ENCODE data around the gene ERC1. TPM values are rescaled to one million over a fixed set of nuclear protein-coding genes. Genes with fewer than 3 reads are reported as not detected.

ERC1 gene
- total and polyA plus RNA-seq, 2 donors (not counting 3 experiments of a cell fraction or from before 2014, with no cell fraction given) = 11.7 to 66.1 TPM

DNA sequence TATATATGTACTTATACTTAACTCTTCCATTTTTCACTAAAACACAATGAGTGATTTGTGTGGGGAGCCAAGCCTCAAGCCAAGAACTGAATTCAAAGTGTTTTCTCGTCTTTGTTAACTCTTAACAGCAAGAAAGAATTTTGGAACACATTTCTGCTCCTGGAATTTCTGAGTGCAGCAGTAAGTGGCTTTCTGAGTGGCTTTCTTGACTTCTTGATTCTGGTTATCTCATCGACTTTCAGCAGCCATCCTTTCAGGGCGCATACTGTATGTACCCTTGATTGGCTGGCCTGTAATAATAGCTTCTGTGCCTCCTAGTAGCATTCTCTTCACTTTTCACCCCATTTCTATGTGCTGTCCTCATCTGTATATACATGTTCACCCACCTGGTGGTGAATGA, 446.0 kb downstream of the ERC1 start:
- H3K4me1 ChIP-seq (ENCODE audit: control insufficient read depth, extremely low read depth, insufficient read depth, low read length) = no peaks in the 10 kb centered on the region
- intact Hi-C loops (cut with micrococcal nuclease) = no loop called here
- CTCF ChIA-PET = interaction anchor here (1.5 kb wide), 1 partner anchor 319 kb away, joined by 6 read pairs; no protein-coding TSS in a partner anchor
- dilution Hi-C loops (cut with MboI; ENCODE audit: extremely low pct_ligation_motif_present, low sequenced_read_pairs) = no loop called here
- H3K9ac ChIP-seq (replicated peaks; ENCODE audit: extremely low read depth, insufficient read depth, low read length) = no peak overlapping the region
- POLR2A ChIA-PET = no interaction called here
- H2AFZ ChIP-seq (ENCODE audit: low read depth, low read length) = no peak overlapping the region
- DNase-seq (ENCODE audit: low read depth, low spot score) = no peak
- no peak overlapping the region for H3K27ac ChIP-seq (ENCODE audit: insufficient read depth, low read depth, low read length)
- H3K36me3 ChIP-seq (ENCODE audit: control insufficient read depth in 2 of 2, extremely low read depth in 1 of 2, insufficient read depth in 2 of 2, low read length in 2 of 2) = no peaks in the 10 kb centered on the region
- no peak for FAIRE-seq
- H3K4me2 ChIP-seq (ENCODE audit: insufficient read depth, low read length) = no peak overlapping the region
- no peaks in the 10 kb centered on the region for H3K9me3 ChIP-seq (replicated peaks; ENCODE audit: control insufficient read depth, insufficient read depth, low read length)
- H3K79me2 ChIP-seq (ENCODE audit: control insufficient read depth, insufficient read depth, low read length) = no peaks in the 10 kb centered on the region
- no TSS peak for BruUV-seq (replicated peaks)
- TF ChIP-seq MAX (IDR thresholded peaks at IDR 0.05; ENCODE audit: insufficient read depth, insufficient read length) = no peak
- TF ChIP-seq POLR2A (IDR thresholded peaks at IDR 0.05; ENCODE audit: low read depth, low read length) = no peak
- no peak for TF ChIP-seq JUN (IDR thresholded peaks at IDR 0.05; ENCODE audit: borderline replicate concordance, insufficient read depth, insufficient read length, low read depth)
- no peak for TF ChIP-seq EZH2 (IDR thresholded peaks at IDR 0.05; ENCODE audit: borderline replicate concordance, low read depth, low read length, severe bottlenecking)
- no peak for TF ChIP-seq POLR2AphosphoS5 (IDR thresholded peaks at IDR 0.05; ENCODE audit: insufficient read depth, low read depth, low read length)
- no peak for TF ChIP-seq GATA2 (IDR thresholded peaks at IDR 0.05; ENCODE audit: insufficient read depth, insufficient read length, low read depth, low read length)
- TF ChIP-seq CTCF (IDR thresholded peaks at IDR 0.05; ENCODE audit: extremely low read depth in 1 of 2, insufficient read depth in 1 of 2, low read depth in 1 of 2, low read length in 2 of 2) = no peak
- no peak for TF ChIP-seq FOS (IDR thresholded peaks at IDR 0.05; ENCODE audit: borderline replicate concordance, insufficient read depth, low read length)
- TF ChIP-seq MYC (IDR thresholded peaks at IDR 0.05; ENCODE audit: low read depth, low read length) = no peak
- H4K20me1 ChIP-seq (replicated peaks; ENCODE audit: control insufficient read depth, extremely low read depth, insufficient read depth, low read length) = no peaks in the 10 kb centered on the region
- H3K27me3 ChIP-seq (ENCODE audit: control insufficient read depth in 2 of 2, insufficient read depth in 2 of 2, low read length in 2 of 2) = no peaks in the 10 kb centered on the region
- no peak overlapping the region for H3K4me3 ChIP-seq (replicated peaks in 1 of 3; ENCODE audit: insufficient read depth in 1 of 3, low read depth in 1 of 3, low read length in 3 of 3)
- H3K9me1 ChIP-seq (replicated peaks; ENCODE audit: control insufficient read depth, extremely low read depth, insufficient read depth, low read length) = no peaks in the 10 kb centered on the region
